Gastrocnemius medialis (tissue), 4 donors: Measurements from ENCODE around the gene ACACB. TPM values are rescaled to one million over a fixed set of nuclear protein-coding genes. Genes with fewer than 3 reads are reported as not detected.

Experiments used
- ATAC-seq, 2 donors: fragments of 150-250 bp; one replicate each; pipeline ENCODE4 v1.9.1; 2016
- DNase-seq, 2 donors: peaks; one replicate each; pipeline ENCODE4 v3.0.0-alpha.2; 2019
- H3K27ac ChIP-seq, 4 donors: fragments of 200-600 bp; sonication (generic); 1 replicate in 1 of 4; 2 replicates in 3 of 4; pipeline ENCODE4 v1.5.1; 2016 to 2018; ENCODE audit warnings: mild to moderate bottlenecking in 2 of 4, moderate library complexity in 1 of 4
- H3K27me3 ChIP-seq, 3 donors: fragments of 200-600 bp; sonication (generic) in 2 of 3; 1 replicate in 1 of 3; 2 replicates in 2 of 3; pipeline versions ENCODE4 v1.5.1 to v1.6.0; 2016 to 2019; ENCODE audit warnings: mild to moderate bottlenecking in 1 of 3, moderate library complexity in 1 of 3
- H3K36me3 ChIP-seq, 2 donors: fragments of 200-600 bp; sonication (generic) in 1 of 2; one replicate each; pipeline ENCODE4 v1.5.1; 2017 to 2018
- H3K4me1 ChIP-seq, 2 donors: fragments of 200-600 bp; sonication (generic) in 1 of 2; one replicate each; pipeline ENCODE4 v1.5.1; 2016 to 2017; ENCODE audit warnings: mild to moderate bottlenecking in 2 of 2
- H3K4me3 ChIP-seq, 4 donors: fragments of 200-600 bp; sonication (generic) in 3 of 4; 1 replicate in 1 of 4; 2 replicates in 3 of 4; pipeline ENCODE4 v1.5.1; 2016 to 2019; ENCODE audit warnings: mild to moderate bottlenecking in 2 of 4
- H3K9me3 ChIP-seq, 3 donors: fragments of 200-600 bp; sonication (generic) in 2 of 3; 1 replicate in 1 of 3; 2 replicates in 2 of 3; pipeline ENCODE4 v1.5.1; 2016 to 2019
- POLR2A ChIP-seq, 2 donors: fragments of 450-650 bp; IDR thresholded peaks; one replicate each; pipeline ENCODE4 v1.6.1; 2017; ENCODE audit warnings: antibody characterized with exemption in 2 of 2, mild to moderate bottlenecking in 2 of 2, moderate library complexity in 2 of 2
- in situ Hi-C, 4 donors: fragments of 200-750 bp; cut with MboI; loops; one replicate each; pipeline versions ENCODE4 v1.15.0 to v1.8.0; 2017; ENCODE audit warnings: low sequenced_read_pairs in 4 of 4
- intact Hi-C: fragments of 100-400 bp; cut with DNase I; formaldehyde crosslinking; loops from one replicate; pipeline ENCODE4 v1.15.1; 2023; ENCODE audit warnings: low total_unique reads
- total RNA-seq, 4 donors: library from RNA; depleted of rRNA; stranded (reverse); fragments of >200 nt; gene quantifications; one replicate each; pipeline versions ENCODE4 v1.1.0 to v1.2.3, GENCODE V29; 2016
- TF ChIP-seq, protein P1 (sequence below), 5 experiments: fragments of 450-650 bp in 3 of 5; fragments of 200-600 bp in 2 of 5; sonication (generic) in 2 of 5; IDR thresholded peaks in 4 of 5; conservative IDR thresholded peaks in 1 of 5; 1 replicate in 4 of 5; 2 replicates in 1 of 5; pipeline ENCODE4 v1.5.1; 2016 to 2019; ENCODE audit warnings: antibody characterized with exemption in 5 of 5, mild to moderate bottlenecking in 3 of 5, moderate library complexity in 3 of 5

Gene ACACB
- total RNA-seq, 4 donors from 2014 or later, result 595 to 1,103 (median 698) TPM

GRCh38 chr12:109266106-109266879 lies 149.9 kb downstream of the ACACB start:
- H3K9me3 ChIP-seq, result no peaks in the 10 kb centered on the region
- DNase-seq (peak in 1 of 2 donors; percentile 18), ATAC-seq (no peak)
- H3K4me3 ChIP-seq, result no peak overlapping the region
- in situ Hi-C loops, result loop anchor here in 3 of 4 donors (10.0 to 25.0 kb wide), 2 partner anchors 119 to 121 kb away; no protein-coding TSS in a partner anchor
- intact Hi-C loops, result no loop called here
- H3K36me3 ChIP-seq, result peaks cover 10 to 77% of the 10 kb centered on the region in 2 donors
- no peaks in the 10 kb centered on the region for H3K27me3 ChIP-seq
- peak overlapping the region in 1 of 4 donors; percentile 64 for H3K27ac ChIP-seq
- H3K4me1 ChIP-seq, result no peaks in the 10 kb centered on the region
- TF ChIP-seq, protein P1, sequence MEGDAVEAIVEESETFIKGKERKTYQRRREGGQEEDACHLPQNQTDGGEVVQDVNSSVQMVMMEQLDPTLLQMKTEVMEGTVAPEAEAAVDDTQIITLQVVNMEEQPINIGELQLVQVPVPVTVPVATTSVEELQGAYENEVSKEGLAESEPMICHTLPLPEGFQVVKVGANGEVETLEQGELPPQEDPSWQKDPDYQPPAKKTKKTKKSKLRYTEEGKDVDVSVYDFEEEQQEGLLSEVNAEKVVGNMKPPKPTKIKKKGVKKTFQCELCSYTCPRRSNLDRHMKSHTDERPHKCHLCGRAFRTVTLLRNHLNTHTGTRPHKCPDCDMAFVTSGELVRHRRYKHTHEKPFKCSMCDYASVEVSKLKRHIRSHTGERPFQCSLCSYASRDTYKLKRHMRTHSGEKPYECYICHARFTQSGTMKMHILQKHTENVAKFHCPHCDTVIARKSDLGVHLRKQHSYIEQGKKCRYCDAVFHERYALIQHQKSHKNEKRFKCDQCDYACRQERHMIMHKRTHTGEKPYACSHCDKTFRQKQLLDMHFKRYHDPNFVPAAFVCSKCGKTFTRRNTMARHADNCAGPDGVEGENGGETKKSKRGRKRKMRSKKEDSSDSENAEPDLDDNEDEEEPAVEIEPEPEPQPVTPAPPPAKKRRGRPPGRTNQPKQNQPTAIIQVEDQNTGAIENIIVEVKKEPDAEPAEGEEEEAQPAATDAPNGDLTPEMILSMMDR (IDR thresholded peaks at IDR 0.05 in 4 of 5, conservative IDR thresholded peaks at IDR 0.05 in 1 of 5), result no peak
- TF ChIP-seq POLR2A (IDR thresholded peaks at IDR 0.05), result no peak

DNA sequence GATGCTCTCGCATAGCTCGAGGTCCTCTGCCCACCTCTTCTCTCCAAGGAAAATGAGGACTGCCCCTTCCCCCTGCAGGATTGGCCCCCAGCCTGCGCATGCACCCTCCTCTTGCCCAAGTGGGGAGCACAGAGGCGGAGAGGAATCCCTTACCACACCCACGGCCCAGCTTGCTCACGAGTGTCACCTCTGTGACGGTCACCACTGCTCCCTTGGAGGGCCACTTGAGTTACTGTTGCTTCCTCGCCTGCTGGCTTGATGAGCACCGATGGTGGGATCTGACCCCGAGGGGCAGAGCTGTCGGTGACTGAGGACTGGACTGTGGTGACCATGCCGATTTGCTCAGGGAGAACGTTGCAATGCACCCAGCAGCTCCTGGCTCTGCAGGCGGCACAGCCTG lies 151.0 kb downstream of the ACACB start:
- intact Hi-C loops (no loop called here), in situ Hi-C loops (loop anchor here in 3 of 4 donors (10.0 to 25.0 kb wide), 2 partner anchors 117 to 120 kb away; no protein-coding TSS in a partner anchor)
- no peaks in the 10 kb centered on the region for H3K4me1 ChIP-seq
- DNase-seq (peak in 1 of 2 donors; percentile 22), ATAC-seq (no peak)
- H3K36me3 ChIP-seq, result peaks cover 10 to 66% of the 10 kb centered on the region in 2 donors
- H3K27ac ChIP-seq, result no peak overlapping the region
- no peak overlapping the region for H3K4me3 ChIP-seq
- no peaks in the 10 kb centered on the region for H3K27me3 ChIP-seq
- H3K9me3 ChIP-seq, result no peaks in the 10 kb centered on the region
- TF ChIP-seq, protein P1 (IDR thresholded peaks at IDR 0.05 in 4 of 5, conservative IDR thresholded peaks at IDR 0.05 in 1 of 5), result no peak
- no peak for TF ChIP-seq POLR2A (IDR thresholded peaks at IDR 0.05)

GRCh38 chr12:109268896-109269295 lies 152.5 kb downstream of the ACACB start:
- intact Hi-C loops, result no loop called here
- H3K27me3 ChIP-seq, result no peaks in the 10 kb centered on the region

GRCh38 chr12:109269428-109269827 lies 153.0 kb downstream of the ACACB start:
- Histone ChIP-seq H3K27ac (peak overlapping the region in 2 of 4 donors; percentile 2 to 22), H3K36me3 (peaks cover 10 to 46% of the 10 kb centered on the region in 2 donors), H3K9me3 (no peaks in the 10 kb centered on the region), H3K4me1 (no peaks in the 10 kb centered on the region), H3K4me3 (no peak overlapping the region), H3K27me3 (no peaks in the 10 kb centered on the region)
- DNase-seq (peak in 1 of 2 donors; percentile 72), ATAC-seq (peak; percentile 18 to 24)
- intact Hi-C loops, result no loop called here
- TF ChIP-seq, protein P1 (IDR thresholded peaks at IDR 0.05 in 4 of 5, conservative IDR thresholded peaks at IDR 0.05 in 1 of 5), result no peak
- TF ChIP-seq POLR2A (IDR thresholded peaks at IDR 0.05), result no peak
- in situ Hi-C loops, result loop anchor here in 3 of 4 donors (10.0 to 25.0 kb wide), 2 partner anchors 115 to 118 kb away; no protein-coding TSS in a partner anchor

More at GRCh38 chr12:109268896-109269295, 152.5 kb downstream of the ACACB start:
- Histone ChIP-seq H3K4me1 (no peaks in the 10 kb centered on the region), H3K9me3 (no peaks in the 10 kb centered on the region), H3K27ac (peak overlapping the region in 2 of 4 donors; percentile 2 to 22), H3K36me3 (peaks cover 10 to 51% of the 10 kb centered on the region in 2 donors), H3K4me3 (no peak overlapping the region)
- in situ Hi-C loops, result loop anchor here in 3 of 4 donors (10.0 to 25.0 kb wide), 2 partner anchors 116 to 118 kb away; no protein-coding TSS in a partner anchor
- DNase-seq, result no peak
- TF ChIP-seq, protein P1 (IDR thresholded peaks at IDR 0.05 in 4 of 5, conservative IDR thresholded peaks at IDR 0.05 in 1 of 5), result no peak
- TF ChIP-seq POLR2A (IDR thresholded peaks at IDR 0.05), result no peak
- no peak for ATAC-seq
